Lung microvascular endothelial cell (primary cell): ENCODE results near the gene TP53I3. TPM values are rescaled to one million over a fixed set of nuclear protein-coding genes. Genes with fewer than 3 reads are reported as not detected.
"Not testable (repeated sequence)": the region's sequence is repeated elsewhere in the genome, so short reads cannot be mapped to it uniquely, and the experiment has no call there.

Source experiments
- DNase-seq, 2 donors: peaks; one replicate each; pipeline versions ENCODE4 v3.0.0 to v3.0.0-alpha.2; 2010; ENCODE audit warnings: low read depth in 2 of 2
- total RNA-seq: library from RNA; depleted of rRNA; stranded (reverse); fragments of >200 nt; gene quantifications from 2 replicates; pipeline ENCODE4 v1.2.1, GENCODE V29; 2014

The TP53I3 gene
- total RNA-seq, 1 donor from 2014 or later, result 45.4 TPM

DNA sequence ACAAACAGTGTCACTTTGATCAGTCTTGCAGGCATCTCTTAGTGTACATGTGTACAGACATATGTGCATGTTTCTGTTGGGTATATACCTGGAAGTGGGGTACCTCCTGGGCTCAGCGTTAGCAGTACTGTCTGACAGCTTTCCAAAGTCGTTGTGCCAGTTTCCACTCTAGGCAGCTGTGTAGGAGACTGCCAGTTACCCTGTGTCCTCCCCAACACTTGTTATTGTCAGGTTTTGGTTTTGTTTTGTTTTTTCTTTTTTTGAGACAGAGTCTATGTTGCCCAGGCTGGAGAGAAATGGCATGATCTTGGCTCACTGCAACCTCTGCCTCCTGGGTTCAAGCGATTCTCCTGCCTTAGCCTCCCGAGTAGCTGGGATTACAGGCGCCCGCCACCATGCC, 28.9 kb downstream of the TP53I3 start:
- no peak for DNase-seq

DNA sequence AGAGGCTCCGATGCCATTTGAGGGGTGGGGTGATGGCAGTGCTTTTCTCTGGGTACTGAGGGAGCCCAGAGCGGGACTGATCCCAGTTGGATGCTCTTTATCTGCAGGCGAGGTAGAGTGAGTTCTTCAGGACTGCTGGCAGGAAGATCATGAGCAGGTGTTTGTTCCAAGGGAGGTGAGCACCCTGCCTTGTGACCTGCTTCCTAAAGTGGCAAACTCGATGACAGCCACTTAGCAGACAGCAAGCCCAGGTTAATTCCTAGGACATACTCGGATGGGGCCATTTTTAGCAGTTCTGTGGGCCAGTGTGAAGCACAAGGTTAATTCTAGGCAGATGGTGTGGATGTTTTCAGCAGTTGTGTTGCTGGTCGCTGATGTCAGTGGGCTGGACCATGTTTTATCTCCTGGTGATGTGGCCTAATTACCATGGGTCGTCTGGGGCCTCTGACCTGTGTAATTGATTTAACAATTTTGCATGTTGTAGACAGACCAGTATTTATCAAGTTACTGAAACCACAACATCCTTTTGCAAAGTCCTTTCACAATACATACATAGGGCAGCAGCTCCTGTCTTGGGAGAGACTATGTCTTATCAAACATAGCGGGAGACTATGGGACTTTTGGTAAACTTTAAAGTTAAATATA, 30.1 kb downstream of the TP53I3 start:
- no peak for DNase-seq

DNA sequence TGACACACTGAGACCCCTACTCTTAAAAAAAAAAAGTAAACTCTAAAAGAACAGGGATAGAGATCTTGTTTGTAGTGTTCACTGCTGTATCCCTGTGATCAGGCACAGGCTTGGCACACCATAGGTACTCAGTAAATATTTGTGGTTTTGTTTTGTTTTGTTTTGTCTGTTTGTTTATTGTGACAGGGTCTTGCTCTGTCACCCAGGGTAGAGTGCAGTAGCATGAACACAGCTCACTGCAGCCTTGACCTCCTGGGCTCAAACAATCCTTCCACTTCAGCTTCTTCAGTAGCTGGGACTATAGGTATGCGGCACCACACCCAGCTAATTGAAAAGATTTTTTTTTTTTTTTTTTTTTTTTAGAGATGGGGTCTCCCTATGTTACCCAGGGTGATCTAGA, 31.7 kb downstream of the TP53I3 start:
- no peak for DNase-seq

DNA sequence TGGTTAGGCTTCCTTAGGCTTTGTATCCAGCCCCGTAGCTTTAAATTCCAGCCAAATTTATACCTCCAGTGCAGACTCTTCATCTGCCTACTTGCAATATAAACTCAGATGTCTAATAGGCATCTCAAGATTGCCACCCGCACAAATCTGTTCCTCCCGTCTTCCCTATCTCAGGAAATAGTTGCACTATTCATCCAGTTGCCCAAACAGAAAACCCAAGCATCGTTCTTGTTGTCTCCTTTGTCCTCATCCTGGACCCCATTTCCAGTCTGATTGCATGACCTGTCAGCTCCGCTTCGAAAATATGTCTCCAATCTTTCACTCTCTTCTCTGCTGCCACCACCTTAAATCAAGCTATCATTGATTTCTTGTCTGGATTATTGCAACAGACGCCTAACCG, 32.8 kb downstream of the TP53I3 start:
- no peak for DNase-seq

DNA sequence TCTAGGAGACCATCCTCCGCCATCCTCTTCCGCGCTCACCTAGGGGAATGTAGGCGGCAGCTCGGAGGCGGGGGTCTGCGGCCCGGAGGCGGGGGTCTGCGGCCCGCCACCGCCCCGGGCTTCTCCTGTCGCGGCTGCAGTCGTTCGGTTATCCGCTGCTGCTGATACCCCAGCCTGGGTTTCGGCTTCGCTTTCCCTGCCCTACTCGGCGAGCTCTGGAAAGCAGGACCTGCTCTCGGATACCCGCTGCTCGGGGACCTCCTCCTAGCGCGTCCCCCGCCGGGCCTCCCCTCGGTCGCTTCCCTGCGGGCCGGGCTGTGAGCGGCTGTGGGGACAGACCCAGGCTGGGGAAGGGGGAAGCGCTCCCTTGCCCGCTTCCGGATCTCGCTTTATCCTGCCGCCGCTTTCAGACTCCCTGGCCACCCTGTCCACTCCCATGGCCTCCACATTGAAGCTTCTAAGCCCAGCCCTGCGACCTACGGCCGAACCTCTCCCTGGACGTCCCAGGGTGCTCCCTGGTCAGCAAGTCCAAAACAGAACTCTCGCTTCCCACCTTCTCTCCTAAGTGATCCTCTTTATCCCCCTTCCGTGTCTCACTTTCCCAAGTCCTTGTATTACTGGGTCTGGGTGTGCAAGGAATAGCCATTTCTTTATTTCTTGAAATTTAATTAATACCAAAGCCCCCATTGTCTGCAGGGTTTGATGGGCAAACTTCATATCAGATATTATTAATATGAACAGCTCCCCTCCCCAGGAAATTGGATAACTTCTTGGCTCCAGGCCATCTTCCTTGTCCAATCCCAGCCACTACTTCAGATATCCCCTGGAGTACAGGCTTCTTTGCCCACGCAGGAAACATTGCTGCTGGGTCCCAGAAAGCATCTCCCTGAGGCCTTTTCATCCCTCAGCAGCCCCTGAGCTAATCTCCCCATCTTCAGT, 34.3 kb downstream of the TP53I3 start:
- peak; percentile 30 to 36 for DNase-seq

DNA sequence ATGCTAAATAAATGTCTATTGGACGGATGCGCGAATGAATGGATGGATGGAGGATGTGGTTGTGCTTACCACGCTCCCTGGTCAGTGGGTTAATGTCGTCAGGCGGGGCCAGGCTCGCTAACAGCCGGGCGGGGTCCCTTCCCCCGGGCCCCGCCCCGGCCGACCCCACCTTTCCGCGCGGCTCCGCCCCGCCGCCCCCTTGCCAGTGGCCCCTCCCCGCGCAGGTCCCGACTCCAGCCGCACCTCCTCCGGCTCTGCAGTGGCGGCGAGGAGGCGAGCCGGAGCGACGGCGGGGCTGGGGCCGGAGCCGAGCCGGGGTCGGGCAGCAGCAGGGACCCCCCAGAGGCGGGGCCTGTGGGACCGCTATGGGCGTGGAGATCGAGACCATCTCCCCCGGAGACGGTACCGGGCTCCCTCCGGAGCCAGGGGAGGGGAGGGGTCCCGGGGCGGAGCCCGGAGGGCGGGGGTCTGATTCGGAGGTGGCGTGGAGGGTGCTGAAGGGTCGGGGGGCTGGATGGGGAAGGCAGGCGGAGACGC, 35.1 kb downstream of the TP53I3 start, which contains the start of gene FKBP1B:
Gene FKBP1B, plus strand, starts transcription at position 257 of the 537 bp plus-strand sequence. Its CDS starts 109 bp downstream, at position 366.
- peak; percentile 43 to 44 for DNase-seq

DNA sequence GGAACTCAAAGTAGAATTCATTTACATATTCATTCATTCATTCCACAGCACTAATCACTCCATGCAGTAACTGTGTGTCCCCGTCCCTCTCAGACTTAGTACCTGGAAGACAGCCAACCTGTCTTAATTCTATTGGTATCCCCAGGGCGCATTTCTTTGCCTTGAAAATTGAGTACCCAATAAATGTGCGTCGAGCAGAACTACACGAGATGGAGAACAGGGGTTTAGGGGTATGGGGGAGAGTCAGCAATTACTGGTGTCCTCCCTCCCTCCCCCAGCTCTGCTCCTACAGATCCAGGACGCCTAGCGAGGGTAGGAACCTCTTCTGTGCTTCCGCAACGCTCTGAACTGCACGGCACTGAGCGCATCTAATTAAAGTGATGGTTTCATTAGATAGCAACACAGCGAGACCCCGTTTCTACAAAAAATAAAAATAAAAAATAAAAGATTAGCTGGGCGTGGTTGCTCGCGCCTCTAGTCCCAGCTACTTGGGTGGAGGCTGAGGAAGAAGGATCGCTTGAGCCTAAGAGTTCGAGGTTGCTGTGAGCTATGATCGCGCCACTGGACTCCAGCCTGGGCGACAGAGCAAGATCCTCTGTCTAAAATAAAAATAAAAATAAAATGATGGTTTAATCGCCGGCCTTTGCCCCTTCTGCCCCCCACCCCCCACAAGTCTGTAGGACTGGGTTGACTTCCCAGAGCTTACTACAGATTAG, 35.7 kb downstream of the TP53I3 start:
- no peak for DNase-seq

DNA sequence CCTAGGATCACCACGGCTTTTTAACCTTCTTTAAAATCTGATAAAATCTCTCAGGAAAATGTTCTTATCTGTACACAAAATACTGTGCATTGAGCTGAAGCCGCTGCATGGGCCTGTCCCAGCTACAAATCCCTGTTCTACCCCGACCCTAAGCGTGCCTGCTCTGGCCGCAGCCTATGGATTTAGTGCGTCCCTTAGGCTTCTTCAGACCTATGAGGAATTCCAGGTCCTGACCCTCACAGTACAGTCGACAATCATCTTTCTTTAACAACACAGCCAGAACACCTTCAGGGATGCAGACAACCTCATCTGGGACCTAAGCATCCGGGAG, 37.0 kb downstream of the TP53I3 start:
- DNase-seq, result no peak

DNA sequence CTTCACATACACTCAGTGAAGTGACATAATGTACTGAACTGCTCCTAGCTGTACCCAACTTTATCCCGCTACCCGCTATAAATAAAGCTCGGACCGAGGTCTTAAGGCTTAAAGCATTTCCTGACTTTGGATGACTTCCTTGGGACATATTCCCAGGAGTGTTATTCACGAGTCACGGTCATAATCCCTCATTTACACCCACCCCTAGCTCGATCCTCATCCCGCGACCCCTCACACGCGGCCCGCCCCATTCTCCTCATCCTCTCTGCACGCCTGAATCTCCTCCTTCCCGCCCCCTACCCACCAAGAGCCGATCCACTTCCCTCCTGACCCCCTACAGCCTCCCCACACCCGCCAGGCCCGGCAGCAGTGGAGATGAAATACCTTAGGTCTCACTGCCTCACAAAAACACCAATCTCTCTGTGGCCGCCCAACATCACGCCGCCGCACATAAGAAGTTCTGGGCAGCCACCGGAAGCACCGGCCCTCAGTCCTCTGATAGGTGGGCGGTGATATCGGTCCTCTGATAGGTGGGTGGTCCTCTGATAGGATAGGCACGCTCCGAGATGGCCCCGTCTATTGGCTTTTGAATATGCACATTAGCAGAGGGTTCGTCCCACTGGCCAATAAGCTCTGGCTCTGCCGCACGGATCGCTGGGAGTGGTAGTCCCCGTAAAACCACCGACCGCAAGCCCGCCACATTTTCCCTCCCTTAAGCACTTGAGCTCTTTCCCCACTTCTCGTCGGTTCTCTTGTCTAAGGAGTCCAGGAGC, 37.5 kb downstream of the TP53I3 start, which contains the start of gene WDCP:
Gene WDCP, minus strand, starts transcription at position 462 of the 773 bp plus-strand sequence. CDS start 7,897 bp downstream, outside the sequence.
- DNase-seq, result peak; percentile 98 to 99

DNA sequence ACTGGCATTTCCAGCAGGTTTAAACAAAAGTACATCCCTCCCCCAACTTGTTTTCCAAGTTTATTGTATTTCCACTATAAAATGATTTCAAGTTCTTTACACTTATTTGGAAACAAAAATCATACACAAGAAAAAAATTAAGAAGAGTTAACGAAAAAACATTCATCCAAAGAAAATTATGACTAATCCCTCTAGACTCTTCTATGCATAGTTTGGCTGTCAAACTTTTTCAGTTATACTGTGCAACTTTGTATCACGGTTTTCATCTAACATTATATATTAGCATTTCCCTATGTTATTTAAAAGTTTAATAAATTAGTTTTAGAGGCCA, 38.1 kb downstream of the TP53I3 start:
- no peak for DNase-seq

DNA sequence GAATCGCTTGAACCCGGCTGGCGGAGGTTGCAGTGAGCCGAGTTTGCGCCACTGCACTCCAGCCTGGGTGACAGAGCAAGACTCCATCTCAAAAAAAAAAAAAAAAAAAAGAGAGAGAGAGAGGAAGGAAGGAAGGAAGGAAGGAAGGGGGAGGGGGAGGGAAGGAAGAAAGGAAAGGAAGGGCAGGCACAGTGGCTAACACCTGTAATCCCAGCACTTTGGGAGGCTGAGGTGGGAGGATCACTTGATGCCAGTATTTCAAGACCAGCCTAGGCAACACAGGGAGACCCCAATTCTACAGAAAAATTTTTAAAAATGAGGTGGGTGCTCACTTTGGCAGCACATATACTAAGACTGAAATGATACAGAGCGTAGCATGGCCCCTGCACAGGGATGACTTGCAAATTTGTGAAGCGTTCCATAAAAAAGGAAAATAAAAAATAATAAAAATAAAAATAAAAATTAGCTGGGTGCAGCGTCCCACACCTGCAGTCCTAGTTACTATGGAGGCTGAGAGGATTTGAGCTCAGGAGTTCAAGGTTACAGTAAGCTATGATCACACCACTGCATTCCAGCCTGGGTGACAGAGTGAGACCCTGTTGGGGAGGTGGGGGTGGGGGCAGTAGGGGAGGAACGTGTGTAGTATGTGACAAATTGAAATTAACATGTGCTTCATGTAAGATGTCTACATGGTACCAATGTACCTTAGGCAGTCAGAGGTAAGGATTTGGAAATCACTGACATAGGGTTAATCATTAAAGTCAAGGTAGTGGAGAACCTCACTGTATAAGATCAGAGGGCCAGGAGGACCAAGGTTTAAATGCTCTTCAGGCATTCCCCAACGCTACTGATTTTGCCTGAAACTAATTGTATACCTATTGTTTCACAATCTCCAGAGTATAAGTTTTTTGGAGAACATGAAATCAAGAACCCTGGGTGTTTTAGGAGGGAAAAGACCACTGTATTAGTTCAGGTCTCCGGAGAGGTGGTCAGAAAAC, 38.8 kb downstream of the TP53I3 start:
- no peak for DNase-seq

DNA sequence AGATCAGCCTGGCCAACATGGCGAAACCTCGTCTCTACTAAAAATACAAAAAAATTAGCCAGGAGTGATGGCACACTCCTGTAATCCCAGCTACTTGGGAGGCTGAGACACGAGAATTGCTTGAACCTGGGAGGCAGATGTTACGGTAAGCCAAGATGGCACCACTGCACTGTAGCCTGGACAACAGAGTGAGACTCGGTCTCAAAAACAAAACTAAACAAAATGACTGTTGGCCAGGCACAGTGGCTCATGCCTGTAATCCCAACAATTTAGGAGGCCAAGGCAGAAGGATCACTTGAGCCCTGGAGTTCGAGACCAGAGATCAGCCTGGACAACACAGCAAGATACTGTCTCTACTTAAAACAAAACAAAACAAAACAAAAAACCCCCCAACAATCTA, 41.5 kb downstream of the TP53I3 start:
- not testable (repeated sequence) for DNase-seq

DNA sequence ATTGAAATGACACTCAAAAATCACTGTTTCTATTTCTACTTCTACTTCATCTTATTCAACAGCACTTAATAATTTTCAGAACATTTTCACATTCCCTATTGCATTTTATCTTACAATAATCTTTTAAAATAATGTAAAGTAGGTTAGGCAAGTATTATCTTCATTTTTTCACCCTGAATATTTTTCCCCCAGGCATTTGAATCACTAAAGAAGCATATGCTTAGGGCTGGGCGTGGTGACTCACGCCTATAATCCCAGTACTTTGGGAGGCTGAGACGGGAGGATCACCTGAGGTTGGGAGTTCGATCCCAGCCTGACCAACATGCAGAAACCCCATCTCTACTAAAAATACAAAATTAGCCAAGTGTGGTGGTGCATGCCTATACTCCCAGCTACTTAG, 44.1 kb downstream of the TP53I3 start:
- DNase-seq, result no peak

DNA sequence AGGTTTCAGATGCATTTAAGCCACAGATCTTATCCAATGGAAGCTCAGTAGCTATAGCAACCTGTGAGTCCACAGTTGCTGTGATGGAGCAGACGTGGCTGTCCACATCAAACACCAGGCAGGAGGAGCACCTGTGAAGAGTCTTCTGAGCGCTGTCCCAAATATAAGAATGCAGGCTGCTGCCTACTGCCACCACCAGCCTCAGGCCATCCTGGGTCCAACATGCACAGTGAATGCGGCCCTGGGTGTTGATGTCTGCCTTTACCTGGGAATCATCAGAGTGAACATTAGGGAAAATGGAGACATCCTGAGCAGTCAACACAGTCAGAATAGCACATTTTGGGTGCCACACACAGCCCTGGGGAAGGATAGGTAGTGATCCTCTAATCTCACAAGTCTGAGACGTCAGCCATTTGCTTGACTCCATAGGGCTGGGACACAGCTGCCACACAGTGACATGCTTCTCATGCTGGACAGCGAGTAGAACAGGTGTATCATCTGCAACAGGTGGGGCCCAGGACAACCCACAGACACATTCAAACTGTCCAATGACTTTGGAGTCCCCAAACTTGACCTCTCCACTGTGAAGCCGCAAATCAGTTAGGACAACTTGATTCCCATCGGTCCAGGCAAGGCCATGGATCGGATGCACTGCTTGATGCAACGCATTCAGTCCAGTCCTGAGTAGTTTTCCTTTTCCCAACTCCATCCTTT, 45.7 kb downstream of the TP53I3 start:
- DNase-seq, result no peak

Other genes starting within 250 kb of the TP53I3 start
- gene ATAD2B, start 157.7 kb downstream of the TP53I3 start, total RNA-seq, result 8.1 and 10.7 TPM in 2 replicates
- gene UBXN2A, start 144.4 kb downstream of the TP53I3 start, total RNA-seq, result 7.4 and 9.5 TPM in 2 replicates
- under 0.01 TPM in 2 replicates for gene MFSD2B, start 74.7 kb downstream of the TP53I3 start, total RNA-seq
- 6.1 and 7.1 TPM in 2 replicates for gene WDCP, start 37.4 kb downstream of the TP53I3 start, total RNA-seq
- gene FKBP1B, start 35.1 kb downstream of the TP53I3 start, total RNA-seq, result 8.7 and 12.6 TPM in 2 replicates
- gene SF3B6, start 8.5 kb downstream of the TP53I3 start, total RNA-seq, result 111 and 121 TPM in 2 replicates
- gene PFN4, start 38.5 kb upstream of the TP53I3 start, total RNA-seq, result under 0.01 and 0.20 TPM in 2 replicates
- 2.4 and 8.3 TPM in 2 replicates for gene FAM228B, start 38.6 kb upstream of the TP53I3 start, total RNA-seq
- under 0.01 and 0.20 TPM in 2 replicates for gene FAM228A, start 90.2 kb upstream of the TP53I3 start, total RNA-seq